Forelimb muscle (tissue), 1 donor: Measurements from ENCODE around the gene AK5. TPM values are rescaled to one million over a fixed set of nuclear protein-coding genes. Genes with fewer than 3 reads are reported as not detected.

ENCODE experiments used
- DNase-seq: peaks from one replicate; pipeline ENCODE4 v3.0.0-alpha.2; 2013; ENCODE audit warnings: low read depth
- polyA plus RNA-seq: library from polyadenylated mRNA; unstranded; fragments of 120-200 nt; gene quantifications from one replicate; pipeline ENCODE4 v1.2.1, GENCODE V29; 2013; ENCODE audit not compliant: insufficient read length

Gene AK5
- polyA plus RNA-seq, 1 donor: 5.8 TPM

- DNase-seq: no peak
Measured at GRCh38 chr1:77543822-77544448, 262.1 kb downstream of the AK5 start.

- no peak for DNase-seq
Measured at GRCh38 chr1:77544845-77545244, 263.0 kb downstream of the AK5 start.

- DNase-seq: no peak
Measured at GRCh38 chr1:77545970-77546369, 264.2 kb downstream of the AK5 start.

GRCh38 chr1:77546890-77547289 lies 265.1 kb downstream of the AK5 start:
- no peak for DNase-seq

- DNase-seq: no peak
Measured at GRCh38 chr1:77548285-77548684, 266.5 kb downstream of the AK5 start.

- DNase-seq: no peak
Measured at GRCh38 chr1:77550135-77550534, 268.3 kb downstream of the AK5 start.

GRCh38 chr1:77552626-77553025 lies 270.8 kb downstream of the AK5 start:
- no peak for DNase-seq

- no peak for DNase-seq
Measured at GRCh38 chr1:77553568-77554291, 271.9 kb downstream of the AK5 start.

GRCh38 chr1:77556045-77556444 lies 274.2 kb downstream of the AK5 start:
- DNase-seq: no peak

- DNase-seq: no peak
Measured at GRCh38 chr1:77557053-77557452, 275.2 kb downstream of the AK5 start.

GRCh38 chr1:77558591-77559164 lies 276.9 kb downstream of the AK5 start:
- DNase-seq: no peak

GRCh38 chr1:77560741-77561140 lies 278.9 kb downstream of the AK5 start:
- DNase-seq: no peak

- DNase-seq: no peak
Measured at GRCh38 chr1:77562596-77563150, 280.9 kb downstream of the AK5 start.

- no peak for DNase-seq
Measured at GRCh38 chr1:77565321-77565720, 283.5 kb downstream of the AK5 start.

GRCh38 chr1:77571642-77572041 lies 289.8 kb downstream of the AK5 start:
- DNase-seq: no peak

GRCh38 chr1:77579547-77579946 lies 297.7 kb downstream of the AK5 start:
- DNase-seq: no peak

GRCh38 chr1:77582905-77583304 lies 301.1 kb downstream of the AK5 start:
- DNase-seq: no peak

- no peak for DNase-seq
Measured at GRCh38 chr1:77583483-77583882, 301.7 kb downstream of the AK5 start.

GRCh38 chr1:77584884-77585283 lies 303.1 kb downstream of the AK5 start:
- DNase-seq: no peak

GRCh38 chr1:77585610-77586314 lies 303.9 kb downstream of the AK5 start:
- DNase-seq: no peak

- no peak for DNase-seq
Measured at GRCh38 chr1:77589231-77589630, 307.4 kb downstream of the AK5 start.

GRCh38 chr1:77590651-77591050 lies 308.8 kb downstream of the AK5 start:
- no peak for DNase-seq
